CD4-positive, alpha-beta memory T cell (primary cell): ENCODE data around the gene LZTS3. TPM values are rescaled to one million over a fixed set of nuclear protein-coding genes. Genes with fewer than 3 reads are reported as not detected.
A peak's percentile ranks its signal among the peaks of the same experiment; 100 is the strongest.

ENCODE experiments used
- CTCF ChIA-PET: fragments of 350-600 bp; sonication (Branson Sonifier 250); formaldehyde crosslinking; loops from one replicate; lab custom pipeline; 2021; ENCODE audit warnings: inconsistent platforms; ENCODE audit not compliant: partially characterized antibody; lab: Charles Lee
- POLR2A ChIA-PET: fragments of 350-600 bp; sonication (Branson Sonifier 250); formaldehyde crosslinking; loops from one replicate; lab custom pipeline; 2021; ENCODE audit not compliant: partially characterized antibody; lab: Charles Lee
- DNase-seq, 5 donors: peaks; one replicate each; pipeline versions ENCODE4 v3.0.0 to v3.0.0-alpha.2; 2020 to 2022; ENCODE audit warnings: mixed read lengths in 1 of 5
- H3K27ac ChIP-seq: one replicate; pipeline ENCODE4 v1.7.0; 2013; ENCODE audit warnings: low read depth, low read length
- H3K27me3 ChIP-seq: 2 replicates; pipeline ENCODE4 v1.7.0; 2013; ENCODE audit warnings: mild to moderate bottlenecking, low read length, moderate library complexity; ENCODE audit not compliant: insufficient read depth
- H3K36me3 ChIP-seq: 2 replicates; pipeline ENCODE4 v1.7.0; 2013; ENCODE audit warnings: mild to moderate bottlenecking, low read length, moderate library complexity; ENCODE audit not compliant: insufficient read depth
- H3K4me1 ChIP-seq: 2 replicates; pipeline ENCODE4 v1.7.0; 2013; ENCODE audit warnings: mild to moderate bottlenecking, low read length, moderate library complexity; ENCODE audit not compliant: insufficient read depth
- H3K4me3 ChIP-seq, 2 donors: one replicate each; pipeline ENCODE4 v1.7.0; 2013; ENCODE audit warnings: low read length in 2 of 2, mild to moderate bottlenecking in 1 of 2
- H3K9me3 ChIP-seq, 2 donors: one replicate each; pipeline ENCODE4 v1.7.0; 2013; ENCODE audit warnings: low read length in 2 of 2, control low read depth in 1 of 2; ENCODE audit not compliant: control insufficient read depth in 1 of 2
- H3K27ac Mint-ChIP-seq, 7 donors: one replicate each; pipeline ENCODE4 v1.8.0; 2020 to 2021; ENCODE audit warnings: mixed read lengths in 7 of 7, mild to moderate bottlenecking in 6 of 7, inconsistent platforms in 3 of 7, moderate library complexity in 3 of 7
- H3K27me3 Mint-ChIP-seq, 2 donors: one replicate each; pipeline ENCODE4 v1.8.0; 2020 to 2021; ENCODE audit warnings: mixed read lengths in 2 of 2
- H3K36me3 Mint-ChIP-seq, 2 donors: one replicate each; pipeline ENCODE4 v1.8.0; 2020 to 2021; ENCODE audit warnings: mixed read lengths in 2 of 2, inconsistent platforms in 1 of 2, mild to moderate bottlenecking in 1 of 2
- H3K4me1 Mint-ChIP-seq, 4 donors: one replicate each; pipeline ENCODE4 v1.8.0; 2020 to 2021; ENCODE audit warnings: mixed read lengths in 4 of 4, mild to moderate bottlenecking in 1 of 4
- H3K4me3 Mint-ChIP-seq, 8 donors: one replicate each; pipeline ENCODE4 v1.8.0; 2020 to 2021; ENCODE audit warnings: mixed read lengths in 8 of 8, mild to moderate bottlenecking in 7 of 8, moderate library complexity in 6 of 8, inconsistent platforms in 3 of 8
- H3K9me3 Mint-ChIP-seq, 8 donors: one replicate each; pipeline ENCODE4 v1.8.0; 2020 to 2021; ENCODE audit warnings: mixed read lengths in 8 of 8, mild to moderate bottlenecking in 5 of 8, inconsistent platforms in 3 of 8, moderate library complexity in 1 of 8
- intact Hi-C: fragments of 100-400 bp; cut with micrococcal nuclease; formaldehyde crosslinking; loops from one replicate; pipeline ENCODE4 v1.15.1; 2023
- polyA plus RNA-seq, 2 donors: library from polyadenylated mRNA; unstranded; fragments of 300-500 nt; fragmentation: Illumina TruSeq; gene quantifications; one replicate each; pipeline ENCODE4 v1.2.3, GENCODE V29; 2021
- total RNA-seq, 2 experiments: library from RNA; stranded (reverse); gene quantifications; one replicate each; pipeline ENCODE4 v1.2.3, GENCODE V29; 2021

LZTS3 gene
- total and polyA plus RNA-seq, 4 experiments from 2014 or later: 0.78 to 7.9 (median 3.9) TPM

DNA sequence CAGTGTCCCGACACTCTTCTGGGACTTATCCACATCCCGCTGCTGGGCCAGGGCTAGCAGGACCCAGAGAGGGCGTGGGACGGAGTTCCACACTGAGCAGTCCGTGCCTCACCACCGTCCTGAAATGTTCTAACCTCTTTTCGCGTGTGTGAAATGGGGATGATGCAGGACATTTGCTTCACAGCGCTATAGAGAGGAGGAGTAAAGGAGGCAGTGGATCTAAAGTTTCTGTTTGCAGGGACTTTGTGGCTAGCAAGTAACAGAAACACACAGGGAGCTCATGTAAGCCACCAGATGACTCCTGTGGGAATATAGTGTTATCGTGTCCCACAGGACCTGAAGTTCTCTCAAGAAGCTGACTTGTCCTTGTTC lies 36.6 kb upstream of the LZTS3 start:
- H3K36me3 Mint-ChIP-seq: peaks cover 11 to 26% of the 10 kb centered on the region in 2 donors
- peak overlapping the region; percentile 64 to 97 (median 95) for H3K27ac Mint-ChIP-seq
- H3K4me3 Mint-ChIP-seq: peak overlapping the region; percentile 84 to 97 (median 94)
- CTCF ChIA-PET: interaction anchor here (2.7 kb wide), 1 partner anchor 9 kb away, joined by 19 read pairs; no protein-coding TSS in a partner anchor
- no peaks in the 10 kb centered on the region for H3K27me3 ChIP-seq
- H3K27me3 Mint-ChIP-seq: no peaks in the 10 kb centered on the region
- POLR2A ChIA-PET: interaction anchor here (1.0 to 3.7 kb wide), 8 partner anchors 10 to 164 kb away, joined by 3 to 15 read pairs (median 6); partner anchors contain the start of genes MRPS26 and SLC4A11
- intact Hi-C loops: no loop called here
- H3K27ac ChIP-seq: peak overlapping the region; percentile 72
- H3K36me3 ChIP-seq: peaks cover 14% of the 10 kb centered on the region
- DNase-seq: peak in 1 of 5 donors; percentile 5
- peaks cover 17 to 40% (median 22%) of the 10 kb centered on the region in 4 donors for H3K4me1 Mint-ChIP-seq
- H3K9me3 Mint-ChIP-seq: no peaks in the 10 kb centered on the region
- H3K9me3 ChIP-seq: no peaks in the 10 kb centered on the region
- peaks cover 22% of the 10 kb centered on the region for H3K4me1 ChIP-seq
- H3K4me3 ChIP-seq: peak overlapping the region; percentile 70 to 89

DNA sequence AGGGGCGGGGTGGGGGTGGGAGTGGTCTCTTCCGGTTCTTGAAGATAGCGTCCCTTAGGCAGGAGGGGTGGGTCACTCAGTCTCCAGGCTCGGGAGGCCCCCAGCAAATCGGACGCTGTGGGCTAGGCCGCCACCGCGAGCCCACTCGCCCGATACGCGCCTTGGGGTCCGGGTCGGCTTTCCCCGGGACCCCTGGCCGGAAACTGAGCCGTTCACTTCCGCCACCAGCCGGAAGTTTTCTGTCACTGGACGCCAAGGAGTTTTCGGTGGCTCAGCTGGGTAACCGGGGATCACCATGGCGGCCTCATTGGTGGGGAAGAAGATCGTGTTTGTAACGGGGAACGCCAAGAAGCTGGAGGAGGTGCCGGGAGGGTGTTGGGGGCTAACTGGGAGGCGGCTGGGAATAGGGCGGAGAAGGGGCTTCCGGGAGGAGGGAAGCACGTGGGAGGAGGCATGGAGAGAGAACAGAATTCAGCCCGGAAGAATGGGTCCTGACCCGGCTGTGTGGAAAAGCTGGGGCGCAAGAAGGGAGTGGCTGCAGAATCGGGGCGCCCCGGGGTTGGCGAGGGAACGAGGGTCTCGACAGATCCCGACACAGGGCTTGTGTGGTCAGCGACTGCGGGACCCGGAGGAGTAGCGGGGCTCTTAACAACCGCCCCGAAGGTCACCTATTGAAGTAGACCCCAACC lies 36.1 kb upstream of the LZTS3 start, which contains the start of gene ITPA:
Gene ITPA (plus strand): TSS at position 242 of the 689 bp plus-strand sequence. CDS start 54 bp downstream, at position 296.
- Mint-ChIP-seq H3K36me3 (peaks cover 11 to 28% of the 10 kb centered on the region in 2 donors), H3K4me1 (peaks cover 19 to 45% (median 25%) of the 10 kb centered on the region in 4 donors), H3K27ac (peak within 1 kb of the TSS; percentile 64 to 97 (median 95)), H3K4me3 (peak within 1 kb of the TSS; percentile 84 to 97 (median 94)), H3K27me3 (no peaks in the 10 kb centered on the region), H3K9me3 (no peaks in the 10 kb centered on the region)
- no peaks in the 10 kb centered on the region for H3K27me3 ChIP-seq
- H3K4me1 ChIP-seq: peaks cover 27% of the 10 kb centered on the region
- intact Hi-C loops: no loop called here
- H3K9me3 ChIP-seq: no peaks in the 10 kb centered on the region
- POLR2A ChIA-PET: interaction anchor here (1.0 to 3.7 kb wide), 9 partner anchors 9 to 163 kb away, joined by 3 to 15 read pairs (median 6); partner anchors contain the start of genes FASTKD5, MRPS26, SLC4A11 and UBOX5
- CTCF ChIA-PET: interaction anchor here (1.6 to 2.7 kb wide), 2 partner anchors 9 to 156 kb away, joined by 5 to 19 read pairs; no protein-coding TSS in a partner anchor
- H3K27ac ChIP-seq: peak within 1 kb of the TSS; percentile 72
- peaks cover 12% of the 10 kb centered on the region for H3K36me3 ChIP-seq
- peak within 1 kb of the TSS; percentile 70 to 89 for H3K4me3 ChIP-seq
- DNase-seq: peak; percentile 43 to 54 (median 49)

DNA sequence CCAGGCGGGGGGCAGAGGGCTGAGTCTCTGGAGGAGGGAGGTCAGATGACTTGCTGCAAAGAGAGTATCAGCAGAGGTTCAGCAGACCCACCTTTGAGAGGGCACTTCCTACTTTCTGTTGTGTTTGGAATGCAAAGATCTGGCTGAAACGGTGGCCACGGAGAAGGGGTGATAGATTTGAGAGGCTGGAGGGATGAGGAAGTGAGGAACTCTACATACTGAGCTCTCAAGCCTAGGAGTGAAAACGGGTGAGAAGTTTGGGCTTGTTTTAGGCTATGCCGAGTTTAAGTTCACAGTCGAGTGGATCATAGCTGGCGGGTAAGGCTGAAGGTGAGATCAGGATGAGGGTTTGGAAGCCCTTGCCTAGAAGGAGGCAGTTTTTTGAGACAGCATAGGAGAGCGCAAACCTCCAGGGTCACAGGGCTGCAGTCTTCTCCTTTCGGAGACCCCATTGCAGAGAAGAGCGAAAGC lies 35.5 kb upstream of the LZTS3 start:
- Histone ChIP-seq H3K36me3 (peaks cover 9% of the 10 kb centered on the region), H3K4me1 (peaks cover 27% of the 10 kb centered on the region), H3K4me3 (peak overlapping the region; percentile 70 to 89), H3K27ac (peak overlapping the region; percentile 72), H3K9me3 (no peaks in the 10 kb centered on the region), H3K27me3 (no peaks in the 10 kb centered on the region)
- CTCF ChIA-PET: interaction anchor here (1.6 to 2.7 kb wide), 2 partner anchors 10 to 155 kb away, joined by 5 to 19 read pairs; no protein-coding TSS in a partner anchor
- H3K4me3 Mint-ChIP-seq: peak overlapping the region; percentile 84 to 97 (median 94)
- H3K9me3 Mint-ChIP-seq: no peaks in the 10 kb centered on the region
- POLR2A ChIA-PET: interaction anchor here (0.6 to 3.7 kb wide), 10 partner anchors 8 to 163 kb away, joined by 3 to 15 read pairs (median 6); partner anchors contain the start of genes FASTKD5, MRPS26, SLC4A11 and UBOX5
- H3K36me3 Mint-ChIP-seq: peaks cover 9 to 31% of the 10 kb centered on the region in 2 donors
- intact Hi-C loops: no loop called here
- peak overlapping the region; percentile 64 to 96 (median 93) for H3K27ac Mint-ChIP-seq
- peak in 2 of 5 donors; percentile 5 to 18 for DNase-seq
- no peaks in the 10 kb centered on the region for H3K27me3 Mint-ChIP-seq
- peaks cover 19 to 50% (median 29%) of the 10 kb centered on the region in 4 donors for H3K4me1 Mint-ChIP-seq

DNA sequence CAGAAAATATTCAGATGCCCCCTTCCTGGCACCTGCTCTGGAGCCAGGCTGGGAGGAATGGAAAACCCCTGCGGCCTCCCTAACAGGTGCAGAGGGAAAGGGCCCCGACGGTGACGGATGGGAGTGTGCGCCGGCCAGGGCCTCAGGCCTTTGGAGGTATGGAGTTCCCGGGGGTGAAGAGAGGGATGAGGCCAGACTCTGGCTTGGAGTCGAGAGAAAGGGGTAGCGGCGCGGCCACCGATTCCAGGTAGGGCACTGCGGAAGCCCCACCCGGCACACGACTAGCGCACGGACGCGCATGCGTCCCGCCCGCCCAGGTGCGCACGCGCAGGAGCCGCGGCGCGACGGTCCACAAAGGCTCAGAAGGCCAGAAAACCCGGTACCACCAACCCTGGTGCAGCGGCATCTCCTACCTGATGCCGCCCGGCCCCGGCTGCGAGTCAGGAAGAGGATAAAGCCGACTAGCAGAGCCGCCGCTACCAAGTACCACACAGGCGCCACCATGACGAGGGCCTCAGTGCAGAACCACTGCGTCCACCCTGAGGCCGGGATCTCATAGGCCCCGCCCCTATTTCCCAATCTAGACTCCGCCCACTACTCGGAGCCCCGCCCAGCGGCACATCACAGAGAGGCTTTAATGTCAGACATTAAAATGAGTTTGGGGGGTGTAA lies 30.9 kb upstream of the LZTS3 start, which contains the start of gene DDRGK1:
Gene DDRGK1 (minus strand): TSS at position 559 of the 671 bp plus-strand sequence. CDS start 55 bp downstream, at position 504.
- H3K27ac Mint-ChIP-seq: peak within 1 kb of the TSS; percentile 96 to 97 (median 97)
- ChIA-PET POLR2A (interaction anchor here (0.9 to 2.9 kb wide), 11 partner anchors 14 to 564 kb away, joined by 3 to 29 read pairs (median 4); partner anchors contain the start of genes ADISSP, FASTKD5, MRPS26 and UBOX5), CTCF (interaction anchor here (0.6 to 1.0 kb wide), 2 partner anchors 23 to 45 kb away, joined by 3 read pairs; partner anchors contain the start of genes FASTKD5 and UBOX5)
- DNase-seq: peak; percentile 86 to 92 (median 91)
- H3K4me3 ChIP-seq: peak within 1 kb of the TSS; percentile 94 to 99
- intact Hi-C loops: loop anchor here (1.0 to 5.0 kb wide), 4 partner anchors 31 to 204 kb away; partner anchors contain the start of genes FASTKD5, LZTS3 and UBOX5
- no peaks in the 10 kb centered on the region for H3K27me3 Mint-ChIP-seq
- H3K4me1 ChIP-seq: peaks cover 31% of the 10 kb centered on the region
- H3K4me3 Mint-ChIP-seq: peak within 1 kb of the TSS; percentile 93 to 98 (median 97)
- H3K9me3 Mint-ChIP-seq: no peaks in the 10 kb centered on the region
- peaks cover 9 to 38% (median 24%) of the 10 kb centered on the region in 4 donors for H3K4me1 Mint-ChIP-seq
- no peaks in the 10 kb centered on the region for H3K9me3 ChIP-seq
- H3K36me3 ChIP-seq: peaks cover 13% of the 10 kb centered on the region
- H3K27me3 ChIP-seq: no peaks in the 10 kb centered on the region
- peak within 1 kb of the TSS; percentile 91 for H3K27ac ChIP-seq
- H3K36me3 Mint-ChIP-seq: peaks cover 13 to 36% of the 10 kb centered on the region in 2 donors

DNA sequence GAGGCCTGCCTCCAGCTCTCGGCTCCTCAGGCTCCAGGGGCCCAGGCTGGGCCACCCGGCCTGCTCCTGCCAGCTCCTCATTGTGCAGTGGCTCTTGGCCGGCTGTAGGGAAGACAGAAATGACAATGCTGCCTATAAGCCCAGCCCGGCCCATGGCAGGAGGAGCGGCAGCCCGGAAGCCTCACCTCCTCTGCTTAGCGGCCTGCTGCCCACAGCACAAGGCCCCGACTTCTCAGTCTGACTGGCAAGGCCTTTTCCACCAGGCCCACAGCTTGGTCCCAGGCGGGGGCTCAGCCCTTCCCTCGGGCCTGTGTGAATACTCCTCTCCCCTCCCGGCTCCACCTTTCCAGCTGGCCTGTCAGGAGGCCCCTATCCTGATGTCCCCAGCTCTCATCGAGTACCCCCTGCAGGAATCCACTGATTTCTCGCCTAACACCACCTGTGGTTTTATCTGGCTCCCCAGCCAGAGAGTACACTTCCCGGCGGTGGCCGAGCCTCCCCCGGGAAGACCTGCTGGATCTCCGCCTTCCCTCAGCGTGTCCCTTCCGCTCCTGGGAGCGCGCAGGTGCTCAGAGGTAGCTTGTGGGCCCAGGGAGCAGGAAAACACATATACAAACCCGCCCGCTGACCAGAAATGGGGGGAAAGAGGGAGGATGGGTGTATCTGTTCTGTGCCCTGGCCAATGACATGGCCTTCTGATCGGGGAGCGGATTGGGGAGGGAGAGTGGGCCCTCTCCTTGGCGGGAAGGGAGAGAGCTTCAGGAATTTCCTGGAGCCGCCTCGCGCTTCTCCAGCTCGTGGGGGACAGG lies 30.2 kb upstream of the LZTS3 start:
- H3K36me3 Mint-ChIP-seq: peaks cover 20 to 40% of the 10 kb centered on the region in 2 donors
- DNase-seq: peak in 4 of 5 donors; percentile 11 to 54 (median 20)
- no peaks in the 10 kb centered on the region for H3K27me3 Mint-ChIP-seq
- Histone ChIP-seq H3K9me3 (no peaks in the 10 kb centered on the region), H3K36me3 (peaks cover 18% of the 10 kb centered on the region), H3K4me3 (peak overlapping the region; percentile 94 to 99), H3K4me1 (peaks cover 27% of the 10 kb centered on the region), H3K27me3 (no peaks in the 10 kb centered on the region), H3K27ac (peak overlapping the region; percentile 91)
- H3K9me3 Mint-ChIP-seq: no peaks in the 10 kb centered on the region
- POLR2A ChIA-PET: interaction anchor here (0.9 to 2.9 kb wide), 12 partner anchors 12 to 564 kb away, joined by 3 to 29 read pairs (median 4); partner anchors contain the start of genes ADISSP, FASTKD5, MRPS26 and UBOX5
- H3K4me1 Mint-ChIP-seq: peaks cover 5 to 33% (median 18%) of the 10 kb centered on the region in 4 donors
- intact Hi-C loops: loop anchor here (1.0 to 5.0 kb wide), 4 partner anchors 30 to 205 kb away; partner anchors contain the start of genes FASTKD5, LZTS3 and UBOX5
- CTCF ChIA-PET: interaction anchor here (0.6 to 1.1 kb wide), 4 partner anchors 16 to 44 kb away, joined by 3 to 4 read pairs (median 3); partner anchors contain the start of genes FASTKD5 and UBOX5
- peak overlapping the region; percentile 96 to 97 (median 97) for H3K27ac Mint-ChIP-seq
- H3K4me3 Mint-ChIP-seq: peak overlapping the region; percentile 93 to 98 (median 97)
